Breast epithelium (tissue), 4 donors: ENCODE data around the gene IPCEF1. TPM values are rescaled to one million over a fixed set of nuclear protein-coding genes. Genes with fewer than 3 reads are reported as not detected.

ENCODE experiments used
- DNase-seq, 2 donors: peaks; one replicate each; pipeline ENCODE4 v3.0.0-alpha.2; 2019; ENCODE audit warnings: low spot score in 2 of 2
- H3K27ac ChIP-seq, 2 donors: fragments of 200-600 bp; sonication (generic) in 1 of 2; one replicate each; pipeline ENCODE4 v1.5.1; 2016 to 2019; ENCODE audit warnings: mild to moderate bottlenecking in 1 of 2
- H3K27me3 ChIP-seq, 2 donors: fragments of 200-600 bp; sonication (generic) in 1 of 2; one replicate each; pipeline versions ENCODE4 v1.5.1 to v1.6.0; 2017 to 2019; ENCODE audit warnings: control low read depth in 1 of 2, mild to moderate bottlenecking in 1 of 2
- H3K36me3 ChIP-seq: fragments of 200-600 bp; one replicate; pipeline ENCODE4 v1.5.1; 2019
- H3K4me1 ChIP-seq, 2 donors: fragments of 200-600 bp; sonication (generic); one replicate each; pipeline ENCODE4 v1.5.1; 2016 to 2019; ENCODE audit warnings: control low read depth in 1 of 2
- H3K4me3 ChIP-seq, 3 donors: fragments of 200-600 bp; sonication (generic); 1 replicate in 2 of 3; 2 replicates in 1 of 3; pipeline ENCODE4 v1.5.1; 2016 to 2019; ENCODE audit warnings: mild to moderate bottlenecking in 3 of 3, moderate library complexity in 2 of 3
- H3K9me3 ChIP-seq, 2 donors: fragments of 200-600 bp; sonication (generic) in 1 of 2; one replicate each; pipeline ENCODE4 v1.5.1; 2016 to 2019; ENCODE audit warnings: control low read depth in 1 of 2
- CTCF ChIP-seq, 3 donors: fragments of 450-650 bp; IDR thresholded peaks; one replicate each; pipeline ENCODE4 v1.5.1; 2016 to 2017; ENCODE audit warnings: antibody characterized with exemption in 3 of 3, mild to moderate bottlenecking in 3 of 3, moderate library complexity in 3 of 3
- POLR2A ChIP-seq: fragments of 450-650 bp; IDR thresholded peaks from one replicate; pipeline ENCODE4 v1.6.1; 2016; ENCODE audit warnings: antibody characterized with exemption, mild to moderate bottlenecking, moderate library complexity
- POLR2AphosphoS5 ChIP-seq, 3 donors: sonication (generic); formaldehyde crosslinking; IDR thresholded peaks; one replicate each; pipeline ENCODE4 v1.6.1; 2017; ENCODE audit warnings: antibody characterized with exemption in 3 of 3
- intact Hi-C: fragments of 100-400 bp; cut with DNase I; formaldehyde crosslinking; loops from one replicate; pipeline ENCODE4 v1.15.1; 2023; ENCODE audit warnings: low total_unique reads
- total RNA-seq, 3 donors: library from RNA; depleted of rRNA; stranded (reverse); fragments of >200 nt; gene quantifications; one replicate each; pipeline ENCODE4 v1.1.0, GENCODE V29; 2016

IPCEF1 gene
- total RNA-seq, 3 donors from 2014 or later: 3.7 to 6.7 (median 5.6) TPM

DNA sequence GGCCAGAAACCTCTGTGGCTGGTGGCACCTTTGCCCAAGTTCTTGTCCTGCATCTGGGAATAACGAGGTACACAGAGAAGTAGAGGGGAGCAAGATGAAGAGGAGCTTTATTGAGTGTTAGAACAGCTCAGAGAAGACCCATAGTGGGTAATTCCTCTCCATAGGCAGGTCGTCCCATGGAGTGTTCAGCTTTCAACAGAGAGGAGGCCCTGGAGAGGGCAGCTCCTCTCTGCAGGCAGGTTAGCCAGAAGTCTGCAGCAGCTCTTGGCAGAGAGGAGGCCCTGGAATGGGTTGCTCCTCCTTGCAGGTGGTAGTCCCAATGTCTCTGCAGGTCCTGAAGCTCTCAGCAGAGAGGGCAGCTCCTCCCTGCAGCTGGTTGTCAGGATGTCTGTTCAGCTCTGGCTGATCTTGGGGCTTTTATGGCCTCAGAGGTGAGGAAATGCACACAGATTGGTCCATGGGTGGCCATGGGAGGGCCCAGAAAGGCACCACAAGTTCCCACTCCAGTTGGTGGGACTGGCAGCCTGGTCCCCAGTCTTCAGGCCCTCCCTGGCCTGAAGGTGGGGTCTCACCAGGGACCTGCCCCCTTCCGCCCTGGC, 89.0 kb downstream of the IPCEF1 start:
- Histone ChIP-seq H3K4me3 (no peak overlapping the region), H3K27ac (no peak overlapping the region), H3K4me1 (no peaks in the 10 kb centered on the region), H3K36me3 (no peaks in the 10 kb centered on the region), H3K27me3 (no peaks in the 10 kb centered on the region), H3K9me3 (no peaks in the 10 kb centered on the region)
- DNase-seq: no peak
- intact Hi-C loops: no loop called here
- TF ChIP-seq POLR2AphosphoS5 (IDR thresholded peaks at IDR 0.05) (no peak), CTCF (IDR thresholded peaks at IDR 0.05) (no peak)

DNA sequence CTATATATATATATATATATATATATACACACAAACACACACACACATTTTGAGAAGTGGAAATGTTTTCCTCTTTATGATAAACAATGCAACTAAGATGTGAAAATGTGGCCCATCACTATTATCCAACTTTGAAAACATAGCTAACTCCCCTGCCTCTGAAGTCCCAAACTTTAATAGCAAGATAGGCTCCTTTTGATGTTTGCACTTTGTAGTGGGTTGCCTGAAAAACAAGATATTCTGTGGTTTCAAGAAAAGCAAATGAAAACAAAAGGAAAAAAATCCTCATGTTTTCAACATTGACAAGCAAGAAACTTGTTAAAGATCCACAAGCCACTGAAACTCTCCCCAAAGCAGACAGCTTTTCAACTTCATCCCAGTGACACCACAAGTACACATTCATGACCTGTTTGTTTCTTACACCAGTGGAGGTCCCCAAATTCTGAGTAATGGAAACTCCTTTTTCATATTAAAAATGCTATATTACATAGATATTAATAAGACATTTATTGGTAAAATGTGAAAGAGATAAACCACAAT, 90.0 kb downstream of the IPCEF1 start:
- intact Hi-C loops: no loop called here
- H3K36me3 ChIP-seq: no peaks in the 10 kb centered on the region
- no peak overlapping the region for H3K4me3 ChIP-seq
- no peaks in the 10 kb centered on the region for H3K9me3 ChIP-seq
- no peak for DNase-seq
- H3K27me3 ChIP-seq: no peaks in the 10 kb centered on the region
- no peak overlapping the region for H3K27ac ChIP-seq
- TF ChIP-seq CTCF (IDR thresholded peaks at IDR 0.05): no peak
- no peak for TF ChIP-seq POLR2AphosphoS5 (IDR thresholded peaks at IDR 0.05)
- TF ChIP-seq POLR2A: no peak
- H3K4me1 ChIP-seq: no peaks in the 10 kb centered on the region

GRCh38 chr6:154261688-154262397, 94.8 kb downstream of the IPCEF1 start:
- Histone ChIP-seq H3K27ac (no peak overlapping the region), H3K4me1 (no peaks in the 10 kb centered on the region), H3K4me3 (no peak overlapping the region), H3K36me3 (no peaks in the 10 kb centered on the region), H3K27me3 (no peaks in the 10 kb centered on the region), H3K9me3 (no peaks in the 10 kb centered on the region)
- TF ChIP-seq CTCF (IDR thresholded peaks at IDR 0.05) (no peak), POLR2AphosphoS5 (IDR thresholded peaks at IDR 0.05) (no peak), POLR2A (no peak)
- no peak for DNase-seq
- intact Hi-C loops: no loop called here

DNA sequence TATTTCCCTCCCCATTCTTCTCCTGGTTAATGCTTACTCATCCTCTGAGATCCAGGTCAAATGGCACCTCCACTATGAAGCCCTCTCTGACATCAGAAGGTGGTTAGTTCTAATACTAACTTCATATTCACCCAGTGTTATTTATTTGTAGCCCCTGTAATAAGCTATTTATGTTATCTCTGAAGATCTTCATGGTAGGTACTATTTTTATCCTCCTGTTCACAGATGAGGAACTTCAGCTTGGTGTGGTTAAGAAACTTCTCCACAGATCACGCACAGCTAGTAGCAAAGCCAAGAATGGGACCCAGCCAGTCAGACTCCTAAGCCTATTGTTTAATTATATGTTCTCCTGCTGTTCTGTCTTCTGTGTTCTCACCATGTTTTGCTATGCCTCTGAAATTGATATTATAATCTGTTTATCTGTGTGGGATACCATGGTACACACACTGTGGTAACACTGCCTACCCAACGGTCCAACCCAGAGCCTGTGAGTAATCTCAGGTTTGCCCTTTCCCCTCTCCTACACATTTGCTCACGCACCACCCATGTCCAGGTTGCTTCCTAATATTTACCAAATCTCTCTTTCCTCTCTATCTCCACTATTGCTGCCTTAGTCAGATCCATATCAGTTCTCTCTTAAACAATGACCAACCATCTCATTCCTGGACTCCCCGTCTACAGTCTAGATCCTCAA, 98.4 kb downstream of the IPCEF1 start:
- Histone ChIP-seq H3K4me3 (no peak overlapping the region), H3K27ac (no peak overlapping the region), H3K9me3 (peaks cover 0 to 9% of the 10 kb centered on the region in 2 donors), H3K36me3 (no peaks in the 10 kb centered on the region), H3K4me1 (no peaks in the 10 kb centered on the region), H3K27me3 (no peaks in the 10 kb centered on the region)
- no peak for TF ChIP-seq CTCF (IDR thresholded peaks at IDR 0.05)
- no peak for TF ChIP-seq POLR2AphosphoS5 (IDR thresholded peaks at IDR 0.05)
- no peak for TF ChIP-seq POLR2A
- DNase-seq: no peak
- intact Hi-C loops: no loop called here

GRCh38 chr6:154257067-154257466, 99.5 kb downstream of the IPCEF1 start:
- DNase-seq: no peak
- H3K9me3 ChIP-seq: peaks cover 0 to 9% of the 10 kb centered on the region in 2 donors
- TF ChIP-seq POLR2A (no peak), POLR2AphosphoS5 (IDR thresholded peaks at IDR 0.05) (no peak), CTCF (IDR thresholded peaks at IDR 0.05) (no peak)
- H3K4me3 ChIP-seq: no peak overlapping the region
- no peak overlapping the region for H3K27ac ChIP-seq
- intact Hi-C loops: no loop called here
- no peaks in the 10 kb centered on the region for H3K4me1 ChIP-seq
- no peaks in the 10 kb centered on the region for H3K36me3 ChIP-seq
- H3K27me3 ChIP-seq: no peaks in the 10 kb centered on the region
